IPS DF 4.7 (cell line): ENCODE data around the gene PKD1.
"Not testable (repeated sequence)": the region's sequence is repeated elsewhere in the genome, so short reads cannot be mapped to it uniquely, and the experiment has no call there.

Experiments used
- DNase-seq: peaks from one replicate; pipeline ENCODE4 v3.0.0-alpha.2; 2013; ENCODE audit warnings: low spot score; ENCODE audit errors: extremely low read depth

The PKD1 gene

DNA sequence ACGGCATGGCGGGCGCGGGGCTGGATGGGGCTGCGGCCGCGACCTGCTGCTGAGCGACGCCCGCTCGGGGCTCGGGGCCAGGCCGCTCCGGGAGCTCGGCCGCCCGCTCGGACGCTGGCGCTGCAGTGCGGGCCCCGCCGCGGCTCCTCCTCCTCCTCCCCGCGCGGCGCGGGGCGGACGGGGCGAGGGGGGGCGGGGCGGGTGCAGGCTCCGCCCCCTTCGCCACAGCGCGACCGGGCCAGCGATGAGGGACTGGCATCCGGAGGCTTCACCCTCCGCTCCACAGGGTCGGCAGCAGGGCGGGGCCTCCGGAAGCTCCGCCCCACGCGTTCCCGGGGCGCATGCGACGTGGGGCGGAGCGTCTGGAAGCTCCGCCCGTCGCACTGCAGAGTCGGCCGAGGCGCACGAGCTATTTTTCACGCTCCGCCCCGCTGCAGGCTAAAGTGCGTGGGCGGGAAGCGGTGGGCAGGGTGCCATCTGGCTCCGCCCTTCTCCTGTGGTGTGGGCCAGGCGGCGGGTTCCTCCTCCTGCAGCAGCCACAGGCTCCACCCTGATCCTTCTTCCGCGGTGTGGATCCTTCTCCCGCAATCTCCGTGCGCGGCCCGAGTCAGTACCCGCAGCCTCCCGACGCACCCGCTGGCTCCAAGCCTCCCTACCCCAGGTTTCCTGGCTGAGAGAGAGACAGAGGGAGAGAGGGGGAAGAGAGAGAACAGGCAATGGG is at the start of gene PKD1:
Gene PKD1 (minus strand): TSS at position 129 of the 721 bp plus-strand sequence. CDS start 209 bp downstream, outside the sequence.
- DNase-seq, result not testable (repeated sequence)

DNA sequence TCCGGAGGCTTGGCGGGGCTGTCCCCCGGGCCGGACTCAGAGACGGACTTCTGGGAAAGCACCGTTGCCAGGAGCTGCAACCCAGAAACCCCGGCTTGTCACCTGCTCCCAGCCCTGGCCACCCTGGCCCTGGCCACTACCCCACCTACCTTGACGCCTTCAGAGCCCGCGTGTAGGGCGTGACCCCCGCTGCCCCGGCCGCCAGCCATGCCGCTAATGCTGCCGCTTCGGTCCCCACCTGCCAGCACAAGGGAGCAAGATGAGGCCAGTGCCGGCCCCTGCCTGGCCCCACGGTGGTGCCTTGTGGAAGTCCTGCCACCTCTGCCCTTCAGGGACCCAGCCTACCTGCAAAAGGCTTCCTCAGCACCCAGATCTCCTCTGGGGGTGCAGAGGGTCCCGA is 49.3 kb upstream of the PKD1 start:
- no peak for DNase-seq

DNA sequence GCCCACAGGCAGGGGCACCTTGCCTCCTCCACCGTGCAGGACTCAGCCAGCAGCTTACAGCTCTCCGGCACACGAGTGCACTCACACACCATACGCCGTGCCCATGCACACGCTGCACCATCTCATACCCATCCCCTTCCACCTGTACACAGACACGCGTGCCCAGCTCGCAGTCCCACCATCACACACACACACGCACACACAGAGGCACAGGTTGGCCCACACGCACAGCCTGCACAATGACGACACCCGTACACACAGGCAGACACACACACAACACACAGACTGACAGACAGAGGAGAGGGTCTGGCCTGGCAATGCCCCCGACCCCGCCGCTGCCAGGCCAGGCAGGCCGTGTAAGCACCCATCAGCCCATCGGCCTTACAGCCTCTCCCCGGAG is 48.6 kb upstream of the PKD1 start:
- DNase-seq, result no peak

DNA sequence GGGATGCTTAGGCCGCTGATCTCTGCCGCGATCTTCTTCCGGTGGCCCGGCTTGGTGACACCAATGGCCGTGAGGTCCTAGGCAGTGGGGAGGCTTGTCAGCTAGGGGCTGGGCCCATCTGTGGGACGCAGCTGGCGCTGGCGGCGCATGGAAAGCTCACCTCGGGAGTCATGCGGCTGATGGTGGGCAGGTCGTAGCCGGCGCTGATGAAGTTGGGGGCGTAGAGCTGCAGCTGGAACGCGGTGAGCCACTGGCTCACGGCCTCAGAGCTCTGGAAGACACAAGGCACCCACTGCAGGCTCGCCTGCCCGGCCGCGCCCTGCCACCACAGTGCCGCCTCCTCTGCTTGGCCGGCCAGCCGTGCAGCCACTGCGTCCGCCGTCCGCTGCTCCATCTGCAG is 48.0 kb upstream of the PKD1 start:
- no peak for DNase-seq

DNA sequence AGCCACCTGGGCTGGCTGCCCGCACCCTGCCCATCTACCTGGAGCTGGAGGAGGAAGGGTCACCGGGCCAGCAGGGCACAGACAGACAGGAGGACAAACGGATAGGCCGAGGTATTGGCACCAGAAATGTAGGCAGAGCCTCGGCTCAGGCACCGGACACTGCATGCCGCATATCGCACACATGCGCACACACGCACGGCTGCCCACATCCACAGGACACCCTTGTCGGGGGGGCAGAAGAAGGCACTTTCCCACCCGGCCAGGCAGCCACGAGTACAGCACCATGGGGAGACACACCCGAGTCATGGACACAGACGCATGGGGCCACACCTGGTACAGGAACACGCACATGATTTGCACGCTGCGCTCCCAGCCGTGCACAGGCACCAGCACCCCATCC is 46.3 kb upstream of the PKD1 start:
- no peak for DNase-seq

GRCh38 chr16:2180962-2181923 is 45.5 kb upstream of the PKD1 start:
- DNase-seq, result no peak

DNA sequence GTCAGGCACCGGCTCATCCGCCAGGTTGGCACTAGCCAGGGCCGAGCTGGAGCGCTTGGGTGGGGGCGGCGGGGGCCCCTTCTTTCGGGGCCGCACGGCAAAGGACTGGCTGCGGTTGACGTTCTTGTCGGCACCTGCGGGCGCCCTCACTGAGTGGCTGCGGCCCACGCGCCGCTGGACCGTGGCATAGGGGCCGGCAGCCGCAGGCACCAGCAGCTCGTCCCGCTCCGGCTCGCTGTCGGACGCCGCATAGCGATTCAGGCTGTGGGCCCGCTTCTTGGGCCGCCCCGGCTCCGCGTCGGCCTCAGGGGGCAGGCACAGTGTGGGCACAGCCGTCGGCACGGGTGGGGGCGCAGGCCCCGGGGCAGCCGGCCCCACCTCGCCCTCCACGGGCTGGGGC is 44.8 kb upstream of the PKD1 start:
- DNase-seq, result no peak

GRCh38 chr16:2179576-2179975 is 43.9 kb upstream of the PKD1 start:
- DNase-seq, result no peak

DNA sequence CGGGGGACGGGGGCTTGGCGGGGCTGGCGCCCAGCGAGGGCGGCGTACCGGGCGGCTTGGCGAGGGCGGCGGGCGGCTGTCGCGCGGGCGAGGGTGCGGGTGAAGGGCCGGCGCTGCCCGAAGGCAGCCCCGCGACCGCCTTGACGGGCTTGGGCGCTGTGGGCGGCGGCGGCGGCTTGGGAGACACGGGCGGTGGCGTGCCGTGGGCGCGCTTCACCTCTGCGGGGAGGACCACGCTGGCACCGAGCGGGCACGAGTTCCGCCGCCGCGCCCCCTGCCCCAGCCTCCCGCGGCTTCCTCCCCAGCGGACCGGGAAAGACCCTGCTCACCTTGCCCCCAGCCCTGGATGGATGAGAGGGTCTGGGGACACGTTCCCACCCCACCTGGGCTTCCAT is 43.4 kb upstream of the PKD1 start:
- no peak for DNase-seq

DNA sequence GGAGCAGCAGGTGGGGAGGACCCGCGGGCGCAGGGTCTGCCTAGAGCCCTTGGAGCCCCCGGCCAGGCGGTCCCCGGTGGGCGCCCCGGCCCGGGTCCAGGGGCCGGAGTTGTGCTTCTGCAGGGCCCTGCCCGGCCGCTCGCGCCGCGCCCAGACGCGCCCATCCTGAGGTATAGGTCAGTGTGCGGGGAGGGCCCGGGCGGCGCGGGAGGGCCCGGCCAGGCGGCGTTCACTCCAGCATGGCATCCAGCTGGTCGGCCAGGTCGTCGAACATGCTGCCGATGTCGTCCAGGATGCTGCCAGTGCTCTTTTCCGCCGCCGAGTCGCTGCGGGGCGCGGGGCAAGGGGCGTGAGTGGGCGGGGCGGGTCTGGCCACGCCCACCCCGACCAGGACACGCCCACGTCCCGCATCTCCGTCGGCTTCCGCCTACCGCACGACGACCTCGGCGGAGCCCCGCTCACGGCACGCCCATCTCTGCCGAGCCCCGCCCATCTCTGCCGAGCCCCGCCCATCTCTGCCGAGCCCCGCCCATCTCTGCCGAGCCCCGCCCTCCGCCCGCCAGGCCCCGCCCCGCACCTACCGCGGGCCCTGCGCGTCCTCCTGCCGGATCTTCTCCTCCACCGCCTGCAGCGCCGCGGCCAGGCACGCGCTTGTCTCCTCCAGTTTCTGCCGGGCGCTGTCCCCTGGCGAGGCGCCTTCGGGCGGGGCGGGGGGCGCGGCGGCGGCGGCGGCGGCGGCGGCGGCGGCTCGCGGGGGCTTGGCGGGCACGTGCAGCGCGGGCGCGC is 42.8 kb upstream of the PKD1 start:
- DNase-seq, result no peak

DNA sequence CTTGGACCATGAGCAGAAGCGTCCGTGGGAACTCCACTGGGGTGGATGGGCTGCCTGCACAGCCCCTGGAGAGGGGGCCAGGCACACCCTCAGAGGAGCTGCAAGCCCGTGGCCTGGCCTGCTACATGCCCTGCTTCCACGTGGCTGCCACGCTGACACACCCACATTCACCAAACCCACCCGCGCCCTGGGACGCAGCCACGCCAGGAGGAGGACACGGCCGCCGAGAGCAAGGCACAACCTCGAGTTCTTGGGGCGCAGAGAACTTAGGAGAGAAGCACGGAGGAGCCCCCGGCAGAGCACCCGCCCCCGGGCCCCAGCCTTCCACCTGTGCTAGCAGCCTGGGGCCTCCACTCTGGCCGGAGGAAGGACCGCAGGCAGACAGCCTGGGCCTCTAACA is 41.9 kb upstream of the PKD1 start:
- DNase-seq, result no peak

DNA sequence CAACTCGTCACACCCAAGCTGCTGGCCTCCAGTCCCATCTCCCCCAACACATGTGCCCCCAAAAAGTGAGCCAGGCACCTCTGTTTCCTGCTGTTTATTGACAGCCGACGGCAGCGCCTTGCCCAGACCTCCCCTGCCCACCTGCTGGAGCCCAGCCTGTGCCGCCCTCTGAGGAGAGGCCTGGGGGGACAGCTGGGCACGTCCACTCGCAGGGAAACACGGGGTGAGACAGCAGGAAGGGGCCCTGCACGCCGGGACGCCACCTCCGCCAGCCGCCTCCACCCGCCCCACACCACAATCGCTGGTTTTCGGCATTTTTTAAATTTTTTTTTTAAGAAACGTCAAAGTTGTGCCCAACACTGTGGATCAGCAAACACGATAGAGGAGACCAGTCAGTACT is 41.4 kb upstream of the PKD1 start:
- no peak for DNase-seq

GRCh38 chr16:2176047-2176446 is 40.3 kb upstream of the PKD1 start:
- DNase-seq, result no peak

- no peak for DNase-seq
Observed at GRCh38 chr16:2175454-2175853, 39.8 kb upstream of the PKD1 start.

- no peak for DNase-seq
Observed at GRCh38 chr16:2174396-2175131, 38.9 kb upstream of the PKD1 start.

- no peak for DNase-seq
Observed at GRCh38 chr16:2173916-2174315, 38.2 kb upstream of the PKD1 start.

- no peak for DNase-seq
Observed at GRCh38 chr16:2173366-2173765, 37.7 kb upstream of the PKD1 start.

GRCh38 chr16:2172688-2173335 is 37.1 kb upstream of the PKD1 start:
- no peak for DNase-seq

DNA sequence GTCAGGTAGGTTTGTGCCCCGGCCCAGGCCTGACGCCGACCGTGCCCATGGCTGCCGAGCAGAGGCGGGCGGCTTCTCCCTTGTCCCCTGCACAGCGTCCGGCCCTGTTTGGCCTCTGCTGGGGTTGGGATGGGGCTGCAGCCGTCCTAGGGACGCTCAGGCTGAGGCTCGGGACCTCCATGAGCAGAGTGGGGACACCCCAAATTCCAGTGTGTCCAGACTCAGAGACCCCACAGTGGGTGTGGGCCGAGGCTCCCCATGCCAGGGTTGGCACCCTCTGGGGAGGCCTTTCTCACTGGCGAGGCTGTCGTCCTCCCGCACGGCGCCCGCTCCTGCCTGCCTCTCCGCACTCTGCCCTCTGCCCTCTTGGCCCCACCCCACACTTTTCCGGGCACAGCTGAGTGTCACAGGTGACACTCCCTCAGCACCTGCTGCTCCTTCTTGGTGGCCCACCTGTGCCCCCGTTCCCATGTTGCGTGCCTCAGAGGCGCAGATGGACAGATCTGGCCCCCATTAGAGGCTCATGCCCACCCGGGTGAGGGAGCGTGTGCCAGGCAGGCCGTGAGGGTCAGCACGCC is 36.0 kb upstream of the PKD1 start:
- no peak for DNase-seq
